ENCODE data around the gene KAT6B.

Gene KAT6B

DNA sequence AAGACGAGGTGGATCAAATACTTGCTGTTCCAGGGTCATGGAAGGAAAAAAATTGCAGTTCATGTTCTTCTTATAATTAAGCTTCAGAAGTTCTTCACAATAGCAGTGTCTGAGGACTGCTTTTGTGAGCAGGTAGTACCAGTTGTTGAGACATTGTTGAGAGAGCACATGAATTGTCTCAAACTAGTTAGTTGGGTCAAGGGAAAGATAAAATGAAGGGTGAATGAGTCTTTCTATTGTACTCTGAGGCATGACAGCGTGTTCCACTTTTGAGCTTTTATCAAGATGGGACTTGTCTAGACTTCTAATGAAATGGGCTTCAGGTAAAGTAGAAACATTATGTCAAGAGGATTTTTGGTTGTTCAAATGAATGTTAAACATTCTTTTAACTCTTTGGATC, 26.0 kb downstream of the KAT6B start:
- no peak for DNase-seq (ENCODE audit: low spot score)
- TF ChIP-seq, protein P1, sequence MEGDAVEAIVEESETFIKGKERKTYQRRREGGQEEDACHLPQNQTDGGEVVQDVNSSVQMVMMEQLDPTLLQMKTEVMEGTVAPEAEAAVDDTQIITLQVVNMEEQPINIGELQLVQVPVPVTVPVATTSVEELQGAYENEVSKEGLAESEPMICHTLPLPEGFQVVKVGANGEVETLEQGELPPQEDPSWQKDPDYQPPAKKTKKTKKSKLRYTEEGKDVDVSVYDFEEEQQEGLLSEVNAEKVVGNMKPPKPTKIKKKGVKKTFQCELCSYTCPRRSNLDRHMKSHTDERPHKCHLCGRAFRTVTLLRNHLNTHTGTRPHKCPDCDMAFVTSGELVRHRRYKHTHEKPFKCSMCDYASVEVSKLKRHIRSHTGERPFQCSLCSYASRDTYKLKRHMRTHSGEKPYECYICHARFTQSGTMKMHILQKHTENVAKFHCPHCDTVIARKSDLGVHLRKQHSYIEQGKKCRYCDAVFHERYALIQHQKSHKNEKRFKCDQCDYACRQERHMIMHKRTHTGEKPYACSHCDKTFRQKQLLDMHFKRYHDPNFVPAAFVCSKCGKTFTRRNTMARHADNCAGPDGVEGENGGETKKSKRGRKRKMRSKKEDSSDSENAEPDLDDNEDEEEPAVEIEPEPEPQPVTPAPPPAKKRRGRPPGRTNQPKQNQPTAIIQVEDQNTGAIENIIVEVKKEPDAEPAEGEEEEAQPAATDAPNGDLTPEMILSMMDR (IDR thresholded peaks at IDR 0.05; ENCODE audit: extremely low read depth, missing control alignments) = no peak

DNA sequence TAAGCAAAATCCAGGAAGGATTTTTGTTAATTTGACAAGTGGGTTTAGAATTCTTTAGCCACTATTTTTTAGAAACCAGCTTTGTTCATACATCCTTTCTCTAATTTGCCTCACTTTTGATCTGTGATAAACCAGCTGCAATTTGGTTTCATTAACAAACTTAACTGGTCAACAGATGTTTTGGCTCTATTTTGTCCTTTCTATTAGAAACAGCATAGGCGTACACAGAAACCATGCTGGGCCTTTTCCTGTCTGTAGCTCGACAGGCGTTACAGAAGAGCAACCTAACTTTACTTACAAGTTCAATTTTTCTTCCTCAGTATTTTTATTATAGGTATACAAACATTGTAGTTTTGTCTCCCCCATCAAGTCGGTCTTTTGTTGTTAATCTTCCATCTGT, 28.2 kb downstream of the KAT6B start:
- DNase-seq (ENCODE audit: low spot score) = peak; percentile 10
- TF ChIP-seq, protein P1 (IDR thresholded peaks at IDR 0.05; ENCODE audit: extremely low read depth, missing control alignments) = no peak

GRCh38 chr10:74855027-74855426, 28.6 kb downstream of the KAT6B start:
- peak; percentile 18 for DNase-seq (ENCODE audit: low spot score)
- TF ChIP-seq, protein P1 (IDR thresholded peaks at IDR 0.05; ENCODE audit: extremely low read depth, missing control alignments) = no peak

GRCh38 chr10:74855439-74855838, 29.0 kb downstream of the KAT6B start:
- TF ChIP-seq, protein P1 (IDR thresholded peaks at IDR 0.05; ENCODE audit: extremely low read depth, missing control alignments) = no peak
- no peak for DNase-seq (ENCODE audit: low spot score)

GRCh38 chr10:74856940-74857339, 30.5 kb downstream of the KAT6B start:
- TF ChIP-seq, protein P1 (IDR thresholded peaks at IDR 0.05; ENCODE audit: extremely low read depth, missing control alignments) = no peak

GRCh38 chr10:74857586-74857985, 31.2 kb downstream of the KAT6B start:
- DNase-seq (ENCODE audit: low spot score) = no peak
- TF ChIP-seq, protein P1 (IDR thresholded peaks at IDR 0.05; ENCODE audit: extremely low read depth, missing control alignments) = no peak

More at GRCh38 chr10:74856940-74857339, 30.5 kb downstream of the KAT6B start:
- DNase-seq (ENCODE audit: low spot score) = no peak

GRCh38 chr10:74859546-74859945, 33.1 kb downstream of the KAT6B start:
- TF ChIP-seq, protein P1 (IDR thresholded peaks at IDR 0.05; ENCODE audit: extremely low read depth, missing control alignments) = no peak
- no peak for DNase-seq (ENCODE audit: low spot score)

Measured in GM20000 (cell line).